HG03432 (cell line): ENCODE results near the gene RNU6-1.

Experiments used
- ATAC-seq: cut with Tn5 transposase; IDR thresholded peaks from one replicate; pipeline ENCODE4 v1.9.1; 2021; ENCODE audit warnings: mild to moderate bottlenecking, moderate library complexity; ENCODE audit not compliant: unreplicated experiment

The RNU6-1 gene

GRCh38 chr15:67834581-67835296 is 5.1 kb downstream of the RNU6-1 start:
- no peak for ATAC-seq

- no peak for ATAC-seq
Measured at GRCh38 chr15:67833710-67834511, 5.9 kb downstream of the RNU6-1 start.

- ATAC-seq = no peak
Measured at GRCh38 chr15:67832897-67833709, 6.7 kb downstream of the RNU6-1 start.

GRCh38 chr15:67832031-67832551 is 7.8 kb downstream of the RNU6-1 start:
- ATAC-seq = no peak

GRCh38 chr15:67831363-67831762 is 8.5 kb downstream of the RNU6-1 start:
- ATAC-seq = no peak

- no peak for ATAC-seq
Measured at GRCh38 chr15:67829647-67830504, 10.0 kb downstream of the RNU6-1 start.

GRCh38 chr15:67828969-67829646 is 10.7 kb downstream of the RNU6-1 start:
- no peak for ATAC-seq

- no peak for ATAC-seq
Measured at GRCh38 chr15:67828278-67828968, 11.4 kb downstream of the RNU6-1 start.

GRCh38 chr15:67827562-67828277 is 12.1 kb downstream of the RNU6-1 start:
- ATAC-seq = no peak

- no peak for ATAC-seq
Measured at GRCh38 chr15:67826717-67827561, 12.9 kb downstream of the RNU6-1 start.

GRCh38 chr15:67825881-67826716 is 13.7 kb downstream of the RNU6-1 start:
- ATAC-seq = no peak

GRCh38 chr15:67824976-67825880 is 14.6 kb downstream of the RNU6-1 start, which contains the start of gene SKOR1:
TSS of gene SKOR1 (plus strand) at chr15:67825509. CDS start at chr15:67825603, 94 bp downstream.
- ATAC-seq = no peak

GRCh38 chr15:67824197-67824968 is 15.5 kb downstream of the RNU6-1 start:
- no peak for ATAC-seq

GRCh38 chr15:67823314-67824196 is 16.3 kb downstream of the RNU6-1 start:
- ATAC-seq = no peak
